NB4 (cell line): ENCODE results near the gene ZNF541.

ENCODE experiments used
- DNase-seq: peaks from one replicate; pipeline ENCODE4 v3.0.0; 2010; ENCODE audit warnings: low read depth
- H3K4me3 ChIP-seq: one replicate; pipeline ENCODE4 v1.5.1; 2011; ENCODE audit warnings: mild to moderate bottlenecking, low read depth, low read length, moderate library complexity
- MYC ChIP-seq: IDR thresholded peaks from 2 replicates; pipeline ENCODE4 v1.6.1; 2011; ENCODE audit warnings: low read depth, low read length
- POLR2A ChIP-seq: IDR thresholded peaks from 2 replicates; pipeline ENCODE4 v1.6.1; 2011; ENCODE audit warnings: mild to moderate bottlenecking; ENCODE audit not compliant: insufficient read length; ENCODE audit errors: extremely low read depth
- TF ChIP-seq, protein P1 (sequence below): IDR thresholded peaks from one replicate; pipeline ENCODE4 v1.5.1; 2012; ENCODE audit warnings: low read depth, low read length
- TF ChIP-seq, protein P2 (sequence below): IDR thresholded peaks from 2 replicates; pipeline ENCODE4 v1.6.1; 2011; ENCODE audit warnings: low read depth, low read length

ZNF541 gene

DNA sequence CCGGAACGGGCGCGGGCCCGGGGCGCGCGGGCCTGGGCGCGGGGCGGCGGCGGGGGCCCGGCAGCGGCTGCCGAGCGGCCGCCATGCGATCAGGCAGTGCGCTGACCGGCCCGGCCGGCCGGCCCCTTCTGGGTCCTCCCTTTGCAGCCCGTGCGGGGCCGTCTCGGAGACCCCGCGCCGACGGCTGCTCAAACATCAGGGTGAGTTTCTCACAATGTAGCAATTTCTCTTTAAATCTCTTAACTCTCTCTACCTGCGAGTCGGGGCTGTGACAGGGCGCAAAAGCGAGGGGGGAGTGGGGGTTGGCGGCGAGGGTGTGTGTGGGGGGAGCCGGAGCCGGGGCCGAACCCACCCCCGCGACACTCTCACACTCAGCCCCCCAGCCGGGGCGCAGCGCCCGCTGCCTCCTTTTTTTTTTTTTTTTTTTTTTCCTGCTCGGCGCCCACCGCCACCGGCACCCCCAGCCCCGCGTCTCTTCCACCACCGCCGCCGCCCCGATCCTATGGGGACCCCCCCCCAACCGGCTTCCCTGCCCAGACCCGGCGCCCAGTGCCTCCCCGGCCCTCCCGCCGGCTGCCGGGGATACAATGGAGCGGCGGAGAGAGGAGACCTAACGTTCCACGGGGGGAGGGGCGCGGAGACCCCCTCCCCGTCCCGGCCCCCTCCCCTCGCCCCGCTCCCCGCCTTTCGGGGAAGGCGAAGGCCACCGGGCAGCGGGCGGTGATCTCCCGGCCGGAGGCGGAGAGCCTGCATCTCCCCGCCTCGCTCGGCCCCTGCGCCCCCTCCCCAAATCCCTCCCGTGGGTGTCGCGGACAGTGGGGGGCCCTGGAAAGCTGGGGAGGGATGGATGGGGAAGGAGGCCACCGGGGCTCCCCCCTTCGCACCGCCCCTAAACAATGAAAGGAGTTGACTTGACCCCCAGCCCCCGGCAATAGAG, 36.3 kb upstream of the ZNF541 start, which contains the start of gene BICRA:
TSS of gene BICRA (plus strand) at position 166 of the 937 bp plus-strand sequence. CDS start 64,441 bp downstream, outside the sequence.
- DNase-seq = peak; percentile 98
- peak within 1 kb of the TSS; percentile 77 for H3K4me3 ChIP-seq
- TF ChIP-seq, protein P1, sequence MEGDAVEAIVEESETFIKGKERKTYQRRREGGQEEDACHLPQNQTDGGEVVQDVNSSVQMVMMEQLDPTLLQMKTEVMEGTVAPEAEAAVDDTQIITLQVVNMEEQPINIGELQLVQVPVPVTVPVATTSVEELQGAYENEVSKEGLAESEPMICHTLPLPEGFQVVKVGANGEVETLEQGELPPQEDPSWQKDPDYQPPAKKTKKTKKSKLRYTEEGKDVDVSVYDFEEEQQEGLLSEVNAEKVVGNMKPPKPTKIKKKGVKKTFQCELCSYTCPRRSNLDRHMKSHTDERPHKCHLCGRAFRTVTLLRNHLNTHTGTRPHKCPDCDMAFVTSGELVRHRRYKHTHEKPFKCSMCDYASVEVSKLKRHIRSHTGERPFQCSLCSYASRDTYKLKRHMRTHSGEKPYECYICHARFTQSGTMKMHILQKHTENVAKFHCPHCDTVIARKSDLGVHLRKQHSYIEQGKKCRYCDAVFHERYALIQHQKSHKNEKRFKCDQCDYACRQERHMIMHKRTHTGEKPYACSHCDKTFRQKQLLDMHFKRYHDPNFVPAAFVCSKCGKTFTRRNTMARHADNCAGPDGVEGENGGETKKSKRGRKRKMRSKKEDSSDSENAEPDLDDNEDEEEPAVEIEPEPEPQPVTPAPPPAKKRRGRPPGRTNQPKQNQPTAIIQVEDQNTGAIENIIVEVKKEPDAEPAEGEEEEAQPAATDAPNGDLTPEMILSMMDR = no peak
- TF ChIP-seq POLR2A (no peak), MYC (peak; percentile 67)
- TF ChIP-seq, protein P2, sequence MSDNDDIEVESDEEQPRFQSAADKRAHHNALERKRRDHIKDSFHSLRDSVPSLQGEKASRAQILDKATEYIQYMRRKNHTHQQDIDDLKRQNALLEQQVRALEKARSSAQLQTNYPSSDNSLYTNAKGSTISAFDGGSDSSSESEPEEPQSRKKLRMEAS = peak; percentile 62

- TF ChIP-seq MYC (peak; percentile 64; the same call in 1 of the 2 replicates), POLR2A (peak; percentile 91)
- TF ChIP-seq, protein P2 = peak; percentile 78; the same call in 1 of the 2 replicates
- TF ChIP-seq, protein P1 = peak; percentile 29
- peak overlapping the region; percentile 77 for H3K4me3 ChIP-seq
- peak; percentile 100 for DNase-seq
Measured at GRCh38 chr19:47608074-47608918, 35.3 kb upstream of the ZNF541 start.

GRCh38 chr19:47607564-47608073, 34.7 kb upstream of the ZNF541 start:
- TF ChIP-seq MYC (no peak), POLR2A (no peak)
- TF ChIP-seq, protein P1 = no peak
- H3K4me3 ChIP-seq = peak overlapping the region; percentile 77
- DNase-seq = no peak

DNA sequence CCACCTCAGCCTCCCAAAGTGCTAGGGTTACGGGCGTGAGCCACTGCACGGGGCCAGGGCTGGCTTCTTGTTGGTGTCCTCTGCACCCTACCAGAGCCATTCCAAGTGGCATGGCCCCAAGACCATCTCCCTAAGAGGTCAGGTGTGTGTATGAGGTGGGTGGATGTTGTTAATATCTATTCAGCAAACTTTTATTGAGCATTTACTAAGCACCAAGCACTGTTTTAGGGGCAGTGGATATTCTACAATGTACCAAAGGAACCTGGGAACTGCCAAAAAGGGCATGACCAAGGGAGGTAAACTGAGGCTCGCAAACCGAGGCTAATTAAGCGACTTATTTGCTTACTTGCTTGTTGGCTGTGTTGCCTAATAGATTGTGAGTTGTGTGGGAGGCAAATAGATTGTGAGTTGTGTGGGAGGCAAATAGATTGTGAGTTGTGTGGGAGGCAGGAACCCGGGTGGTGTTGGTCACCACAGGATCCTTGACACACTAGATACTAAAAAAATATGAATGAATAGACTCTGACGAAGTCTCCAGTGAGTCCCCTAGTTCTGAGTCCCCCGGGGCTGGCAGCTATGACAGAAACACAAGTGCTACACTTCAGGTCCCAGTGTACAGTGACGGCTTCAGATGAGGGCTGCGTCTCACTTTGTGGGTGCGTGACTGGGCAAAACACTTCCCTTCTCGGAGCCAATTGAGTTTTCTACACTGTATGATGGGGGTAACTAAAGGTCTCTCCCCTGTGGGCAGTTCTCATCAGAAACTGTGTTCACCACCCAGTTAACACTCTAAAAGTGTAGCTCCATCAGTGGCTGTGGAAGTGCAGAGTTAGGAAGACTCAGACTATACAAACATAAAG, 31.0 kb upstream of the ZNF541 start:
- peak; percentile 77 for DNase-seq
- TF ChIP-seq, protein P2 = no peak
- TF ChIP-seq, protein P1 = no peak
- no peak for TF ChIP-seq MYC
- no peak for TF ChIP-seq POLR2A

GRCh38 chr19:47601180-47601904, 28.4 kb upstream of the ZNF541 start:
- peak overlapping the region; percentile 90 for H3K4me3 ChIP-seq
- TF ChIP-seq, protein P1 = no peak
- TF ChIP-seq POLR2A (no peak), MYC (no peak)
- DNase-seq = peak; percentile 46

More for the DNA sequence above, 31.0 kb upstream of the ZNF541 start:
- no peak overlapping the region for H3K4me3 ChIP-seq
